H9 (cell line): ENCODE data around the gene C1orf74. TPM values are rescaled to one million over a fixed set of nuclear protein-coding genes. Genes with fewer than 3 reads are reported as not detected.

Experiments used
- DNase-seq: peaks from one replicate; pipeline ENCODE4 v3.0.0-alpha.2; 2017
- H2AFZ ChIP-seq: one replicate; pipeline ENCODE4 v1.6.1; 2013; ENCODE audit warnings: mild to moderate bottlenecking, low read length, control low read depth, moderate library complexity
- H2AK5ac ChIP-seq: 2 replicates; pipeline ENCODE4 v1.6.1; 2013; ENCODE audit warnings: low read length, control low read depth, mixed read lengths; ENCODE audit not compliant: insufficient read length
- H2BK120ac ChIP-seq: one replicate; pipeline ENCODE4 v1.6.1; 2013; ENCODE audit warnings: low read depth, mild to moderate bottlenecking, low read length, control low read depth, inconsistent platforms; ENCODE audit not compliant: poor library complexity, severe bottlenecking
- H2BK12ac ChIP-seq: 2 replicates; pipeline ENCODE4 v1.6.1; 2013; ENCODE audit warnings: low read length, control low read depth, mixed read lengths, low read depth; ENCODE audit not compliant: insufficient read length
- H2BK15ac ChIP-seq: 2 replicates; pipeline ENCODE4 v1.6.1; 2013; ENCODE audit warnings: low read depth, low read length, control low read depth
- H2BK20ac ChIP-seq: one replicate; pipeline ENCODE4 v1.6.1; 2013; ENCODE audit warnings: low read depth, mild to moderate bottlenecking, low read length, control low read depth, inconsistent platforms; ENCODE audit not compliant: poor library complexity, severe bottlenecking
- H2BK5ac ChIP-seq: 2 replicates; pipeline ENCODE4 v1.6.1; 2013; ENCODE audit warnings: low read length, control low read depth, mixed read lengths; ENCODE audit not compliant: insufficient read length
- H3K14ac ChIP-seq: 2 replicates; pipeline ENCODE4 v1.6.1; 2013; ENCODE audit warnings: low read length, control low read depth; ENCODE audit not compliant: insufficient read depth
- H3K18ac ChIP-seq: 2 replicates; pipeline ENCODE4 v1.6.1; 2013; ENCODE audit warnings: low read depth, mild to moderate bottlenecking, mixed read lengths, low read length, control low read depth; ENCODE audit not compliant: insufficient read length
- H3K23ac ChIP-seq: 2 replicates; pipeline ENCODE4 v1.6.1; 2013; ENCODE audit warnings: low read length, control low read depth, mixed read lengths, low read depth; ENCODE audit not compliant: insufficient read length
- H3K23me2 ChIP-seq: 2 replicates; pipeline ENCODE4 v1.6.1; 2013; ENCODE audit warnings: low read depth, mild to moderate bottlenecking, mixed read lengths, low read length, control low read depth; ENCODE audit not compliant: insufficient read length, poor library complexity, severe bottlenecking
- H3K27ac ChIP-seq: 2 replicates; pipeline ENCODE4 v1.5.1; 2013; ENCODE audit warnings: low read length, control low read depth, mixed read lengths, low read depth; ENCODE audit not compliant: insufficient read length
- H3K27me3 ChIP-seq: 2 replicates; pipeline ENCODE4 v1.6.1; 2013; ENCODE audit warnings: low read length, control low read depth, inconsistent platforms; ENCODE audit not compliant: insufficient read depth
- H3K4ac ChIP-seq: 2 replicates; pipeline ENCODE4 v1.6.1; 2013; ENCODE audit warnings: low read depth, mild to moderate bottlenecking, control low read depth, inconsistent platforms, low read length, moderate library complexity
- H3K4me1 ChIP-seq: 2 replicates; pipeline ENCODE4 v1.6.1; 2013; ENCODE audit warnings: low read length, control low read depth, inconsistent platforms; ENCODE audit not compliant: insufficient read depth
- H3K4me2 ChIP-seq: 2 replicates; pipeline ENCODE4 v1.6.1; 2013; ENCODE audit warnings: low read length, control low read depth, mixed read lengths; ENCODE audit not compliant: insufficient read length, insufficient read depth
- H3K56ac ChIP-seq: 2 replicates; pipeline ENCODE4 v1.6.1; 2013; ENCODE audit warnings: low read depth, mild to moderate bottlenecking, mixed read lengths, low read length, control low read depth; ENCODE audit not compliant: insufficient read length
- H3K79me1 ChIP-seq: 2 replicates; pipeline ENCODE4 v1.6.1; 2013; ENCODE audit warnings: low read depth, mild to moderate bottlenecking, moderate library complexity, low read length, control low read depth, inconsistent platforms; ENCODE audit not compliant: insufficient read depth, poor library complexity, severe bottlenecking
- H3K79me2 ChIP-seq: 2 replicates; pipeline ENCODE4 v1.6.1; 2013; ENCODE audit warnings: low read length, control low read depth, inconsistent platforms; ENCODE audit not compliant: insufficient read depth
- H3K9ac ChIP-seq: 2 replicates; pipeline ENCODE4 v1.6.1; 2013; ENCODE audit warnings: low read length, control low read depth, mixed read lengths; ENCODE audit not compliant: insufficient read length; ENCODE audit errors: extremely low read depth
- H3K9me3 ChIP-seq: one replicate; pipeline ENCODE4 v1.6.1; 2013; ENCODE audit warnings: low read depth, low read length, inconsistent platforms; ENCODE audit not compliant: control insufficient read depth
- H3T11ph ChIP-seq: one replicate; pipeline ENCODE4 v1.6.1; 2013; ENCODE audit warnings: mild to moderate bottlenecking, low read length, control low read depth, inconsistent platforms
- H4K20me1 ChIP-seq: one replicate; pipeline ENCODE4 v1.6.1; 2013; ENCODE audit not compliant: control insufficient read depth, insufficient read length, insufficient read depth
- H4K5ac ChIP-seq: 2 replicates; pipeline ENCODE4 v1.6.1; 2013; ENCODE audit warnings: low read depth, mild to moderate bottlenecking, mixed read lengths, low read length, control low read depth; ENCODE audit not compliant: insufficient read length
- H4K8ac ChIP-seq: replicated peaks from 2 replicates; pipeline ENCODE4 v1.6.1; 2013; ENCODE audit warnings: low read length, control low read depth, mixed read lengths, low read depth; ENCODE audit not compliant: insufficient read length
- H4K91ac ChIP-seq: 2 replicates; pipeline ENCODE4 v1.6.1; 2013; ENCODE audit warnings: low read depth, mild to moderate bottlenecking, moderate library complexity, mixed read lengths, low read length, control low read depth; ENCODE audit not compliant: insufficient read length
- H3K27ac Mint-ChIP-seq, 3 experiments: 2 replicates in 2 of 3; 3 replicates in 1 of 3; pipeline ENCODE4 v1.8.0; 2020 to 2021; ENCODE audit warnings: mixed read lengths in 3 of 3, mild to moderate bottlenecking in 1 of 3, moderate library complexity in 1 of 3
- H3K27me3 Mint-ChIP-seq: 2 replicates; pipeline ENCODE4 v1.8.0; 2021; ENCODE audit warnings: low read depth, mild to moderate bottlenecking, moderate library complexity, mixed read lengths
- H3K36me3 Mint-ChIP-seq, 3 experiments: 2 replicates in 2 of 3; 3 replicates in 1 of 3; pipeline ENCODE4 v1.8.0; 2020 to 2021; ENCODE audit warnings: low read depth in 3 of 3, mixed read lengths in 3 of 3; ENCODE audit not compliant: insufficient read depth in 1 of 3
- H3K4me1 Mint-ChIP-seq, 2 experiments: 2 replicates each; pipeline ENCODE4 v1.8.0; 2020; ENCODE audit warnings: mixed read lengths in 2 of 2
- H3K4me3 Mint-ChIP-seq, 2 experiments: 2 replicates in 1 of 2; 3 replicates in 1 of 2; pipeline ENCODE4 v1.8.0; 2020 to 2021; ENCODE audit warnings: mild to moderate bottlenecking in 2 of 2, mixed read lengths in 2 of 2, moderate library complexity in 1 of 2
- H3K9me3 Mint-ChIP-seq, 2 experiments: 2 replicates in 1 of 2; 3 replicates in 1 of 2; pipeline ENCODE4 v1.8.0; 2020; ENCODE audit warnings: mild to moderate bottlenecking in 2 of 2, mixed read lengths in 2 of 2, moderate library complexity in 1 of 2
- CTCF ChIP-seq: fragments of 200-600 bp; sonication (generic); conservative IDR thresholded peaks from 3 replicates; pipeline ENCODE4 v1.8.0; 2021; ENCODE audit warnings: antibody characterized with exemption, mild to moderate bottlenecking
- WGBS: extraction: QIAGEN DNeasy Blood & Tissue Kit; methylation state at CpG from one replicate; pipeline ENCODE4 v1.1.7; 2013; ENCODE audit warnings: missing lambda C conversion rate, low lambda C conversion rate, mixed read lengths; ENCODE audit not compliant: insufficient read length; ENCODE audit errors: extremely low coverage; 5-methylcytosine and 5-hydroxymethylcytosine counted together
- total RNA-seq: library from RNA; stranded (reverse); gene quantifications from 2 replicates; pipeline ENCODE4 v1.2.1, GENCODE V29; 2021

C1orf74 gene
- total RNA-seq, 1 experiment from 2014 or later, result 2.4 TPM

GRCh38 chr1:209775678-209776077, 8.7 kb downstream of the C1orf74 start:
- no peaks in the 10 kb centered on the region for H3K4me1 Mint-ChIP-seq
- H3K4me1 ChIP-seq, result no peaks in the 10 kb centered on the region
- H4K91ac ChIP-seq, result no peak overlapping the region
- H3K9me3 Mint-ChIP-seq, result no peaks in the 10 kb centered on the region
- no peaks in the 10 kb centered on the region for H3K79me1 ChIP-seq
- no peak overlapping the region for H2BK15ac ChIP-seq
- H4K5ac ChIP-seq, result no peak overlapping the region
- no peak overlapping the region for H3T11ph ChIP-seq
- no peak overlapping the region for H3K23ac ChIP-seq
- H3K27ac Mint-ChIP-seq, result no peak overlapping the region
- TF ChIP-seq CTCF, result no peak
- 0 out of 2 replicates have a peak overlapping the region, but pooled peaks have one; percentile 46 for H3K14ac ChIP-seq
- H2BK12ac ChIP-seq, result no peak overlapping the region
- no peaks in the 10 kb centered on the region for H3K79me2 ChIP-seq
- no peaks in the 10 kb centered on the region for H3K9me3 ChIP-seq
- no peak overlapping the region for H2AFZ ChIP-seq
- peaks cover 6% of the 10 kb centered on the region; the same call in 1 of the 2 replicates for H3K27me3 Mint-ChIP-seq
- H3K4me3 Mint-ChIP-seq, result no peak overlapping the region
- H2BK120ac ChIP-seq, result no peak overlapping the region
- H3K36me3 Mint-ChIP-seq, result no peaks in the 10 kb centered on the region
- H3K4me2 ChIP-seq, result no peak overlapping the region
- H3K56ac ChIP-seq, result no peak overlapping the region
- no peak overlapping the region for H3K4ac ChIP-seq
- H4K20me1 ChIP-seq, result peaks cover 3% of the 10 kb centered on the region
- no CpG with 5 or more reads among the region's 2 CpGs for whole genome bisulfite sequencing
- H3K9ac ChIP-seq, result no peak overlapping the region
- no peak overlapping the region for H4K8ac ChIP-seq
- DNase-seq, result no peak
- H2BK5ac ChIP-seq, result no peak overlapping the region
- no peak overlapping the region for H3K18ac ChIP-seq
- no peak overlapping the region for H2AK5ac ChIP-seq
- H3K27me3 ChIP-seq, result no peaks in the 10 kb centered on the region
- no peak overlapping the region for H2BK20ac ChIP-seq
- no peaks in the 10 kb centered on the region for H3K23me2 ChIP-seq
- H3K27ac ChIP-seq, result no peak overlapping the region
